Immature natural killer cell (primary cell): ENCODE results near the gene HMGB3. TPM values are rescaled to one million over a fixed set of nuclear protein-coding genes. Genes with fewer than 3 reads are reported as not detected.

Experiments used
- DNase-seq, 3 donors: peaks; one replicate each; pipeline ENCODE4 v3.0.0; 2022; ENCODE audit warnings: mixed read lengths in 1 of 3
- H3K27ac Mint-ChIP-seq, 6 donors: one replicate each; pipeline ENCODE4 v1.8.0; 2020; ENCODE audit warnings: mixed read lengths in 6 of 6, mild to moderate bottlenecking in 5 of 6, inconsistent platforms in 4 of 6, moderate library complexity in 3 of 6
- H3K27me3 Mint-ChIP-seq, 3 donors: one replicate each; pipeline ENCODE4 v1.8.0; 2020 to 2021; ENCODE audit warnings: low read depth in 3 of 3, mild to moderate bottlenecking in 3 of 3, mixed read lengths in 3 of 3, moderate library complexity in 3 of 3, inconsistent platforms in 1 of 3
- H3K36me3 Mint-ChIP-seq, 3 donors: one replicate each; pipeline ENCODE4 v1.8.0; 2020; ENCODE audit warnings: mixed read lengths in 3 of 3, inconsistent platforms in 2 of 3, mild to moderate bottlenecking in 2 of 3
- H3K4me1 Mint-ChIP-seq, 2 donors: one replicate each; pipeline ENCODE4 v1.8.0; 2020; ENCODE audit warnings: inconsistent platforms in 2 of 2, mild to moderate bottlenecking in 2 of 2, mixed read lengths in 2 of 2, moderate library complexity in 1 of 2
- H3K4me3 Mint-ChIP-seq, 5 donors: one replicate each; pipeline ENCODE4 v1.8.0; 2020; ENCODE audit warnings: mild to moderate bottlenecking in 5 of 5, mixed read lengths in 5 of 5, inconsistent platforms in 3 of 5, moderate library complexity in 3 of 5
- H3K9me3 Mint-ChIP-seq, 6 donors: one replicate each; pipeline ENCODE4 v1.8.0; 2020; ENCODE audit warnings: mild to moderate bottlenecking in 6 of 6, mixed read lengths in 6 of 6, inconsistent platforms in 4 of 6, moderate library complexity in 3 of 6
- polyA plus RNA-seq, 3 donors: library from polyadenylated mRNA; unstranded; fragments of 300-500 nt; fragmentation: Illumina TruSeq; gene quantifications; one replicate each; pipeline ENCODE4 v1.2.3, GENCODE V29; 2021

HMGB3 gene
- 1 to 10 TPM in 2 of 3 donors, under 1 TPM in 1; 0.52 to 2.2 (median 1.3) TPM for polyA plus RNA-seq

DNA sequence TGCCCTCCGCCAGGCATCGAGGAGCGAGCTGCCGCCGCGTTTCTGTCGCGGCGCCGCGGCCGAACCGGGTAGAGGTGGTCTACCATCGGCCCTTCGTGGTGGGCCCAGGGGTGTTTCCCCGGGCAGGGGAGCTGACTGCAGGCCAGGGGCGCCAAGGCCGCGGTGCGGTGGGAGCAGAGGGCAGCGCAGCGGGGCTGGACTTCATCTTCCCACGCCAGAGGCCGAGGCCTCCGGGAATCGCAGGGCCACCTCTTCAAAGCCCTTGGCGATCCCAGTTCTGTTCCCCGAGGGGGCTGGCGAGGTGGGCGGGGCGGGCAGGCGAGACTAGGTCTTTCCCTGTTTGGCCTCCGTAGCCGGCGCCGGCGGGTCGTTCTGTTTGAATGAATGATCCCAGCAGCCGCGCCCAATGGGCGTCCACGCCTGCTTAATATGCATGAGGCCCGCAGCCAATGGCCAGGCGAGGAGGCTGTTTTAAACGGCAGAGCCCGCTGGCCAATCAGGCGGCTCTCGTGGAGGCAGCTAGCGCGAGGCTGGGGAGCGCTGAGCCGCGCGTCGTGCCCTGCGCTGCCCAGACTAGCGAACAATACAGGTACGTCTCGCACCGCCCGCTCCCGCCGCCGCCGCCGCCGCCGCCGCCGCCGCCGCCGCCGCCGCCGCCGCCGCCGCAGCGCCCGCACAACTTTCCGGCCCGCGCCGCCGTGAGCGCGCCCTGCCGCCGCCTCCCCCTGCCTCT lies at the start of gene HMGB3:
Gene HMGB3, plus strand, starts transcription at position 548 of the 733 bp plus-strand sequence. CDS start 2,265 bp downstream, outside the sequence.
- Mint-ChIP-seq H3K27ac (no peak within 1 kb of the TSS), H3K36me3 (no peaks in the 10 kb centered on the region), H3K4me3 (peak within 1 kb of the TSS; percentile 62 to 78 (median 69)), H3K4me1 (peaks cover 7 to 8% of the 10 kb centered on the region in 2 donors), H3K27me3 (peaks cover 1 to 15% (median 3%) of the 10 kb centered on the region in 3 donors), H3K9me3 (peaks cover 0 to 2% (median 0%) of the 10 kb centered on the region in 6 donors)
- DNase-seq: peak; percentile 54 to 66 (median 57)

DNA sequence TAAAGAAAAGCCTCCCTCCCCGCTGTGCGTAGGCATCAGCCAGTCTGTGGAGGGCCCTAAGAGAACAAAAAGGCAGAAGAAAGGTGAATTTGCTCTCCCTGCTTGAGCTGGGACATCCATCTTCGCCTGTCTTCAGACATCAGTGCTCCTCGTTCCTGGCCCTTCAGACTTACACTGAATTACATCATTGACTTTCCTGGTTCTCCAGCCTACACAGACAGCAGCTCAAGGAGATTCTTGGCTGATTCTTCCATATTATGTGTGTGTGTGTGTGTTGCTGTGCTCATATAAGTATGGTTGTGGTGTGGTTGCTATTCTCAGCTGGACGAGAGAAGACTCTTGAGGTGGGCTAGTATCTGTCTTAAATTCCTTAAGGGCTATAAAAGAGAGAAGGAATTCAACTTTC lies 49.2 kb upstream of the HMGB3 start:
- DNase-seq: no peak
- H3K27me3 Mint-ChIP-seq: peaks cover 0 to 12% (median 6%) of the 10 kb centered on the region in 3 donors
- no peak overlapping the region for H3K4me3 Mint-ChIP-seq

DNA sequence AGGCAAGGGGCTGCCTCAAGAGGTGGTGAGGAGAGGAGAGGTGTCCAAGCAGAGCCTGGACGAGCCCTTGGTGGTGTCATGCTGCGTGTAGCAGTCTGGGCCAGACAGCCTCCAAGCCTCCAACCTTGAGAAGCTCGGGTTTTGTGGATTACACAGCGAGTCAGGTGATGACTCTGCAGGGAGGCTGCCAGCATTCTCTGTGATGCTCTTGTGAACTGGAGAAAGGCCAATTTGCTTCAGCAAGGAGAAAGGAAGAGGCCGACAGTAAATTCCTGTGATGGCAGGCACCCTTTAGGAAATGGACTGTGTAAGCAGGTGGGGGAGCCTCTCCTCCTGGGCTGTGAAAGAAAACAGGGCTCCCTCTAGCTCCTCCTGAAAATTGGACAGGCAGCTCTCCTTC lies 48.7 kb upstream of the HMGB3 start:
- Mint-ChIP-seq H3K36me3 (no peaks in the 10 kb centered on the region), H3K4me1 (no peaks in the 10 kb centered on the region), H3K27me3 (peaks cover 0 to 12% (median 6%) of the 10 kb centered on the region in 3 donors), H3K4me3 (no peak overlapping the region), H3K27ac (no peak overlapping the region), H3K9me3 (peaks cover 0 to 4% (median 0%) of the 10 kb centered on the region in 6 donors)
- DNase-seq: no peak

More for the DNA sequence above, 49.2 kb upstream of the HMGB3 start:
- peaks cover 0 to 4% (median 0%) of the 10 kb centered on the region in 6 donors for H3K9me3 Mint-ChIP-seq
- no peaks in the 10 kb centered on the region for H3K36me3 Mint-ChIP-seq
- H3K4me1 Mint-ChIP-seq: no peaks in the 10 kb centered on the region
- no peak overlapping the region for H3K27ac Mint-ChIP-seq

DNA sequence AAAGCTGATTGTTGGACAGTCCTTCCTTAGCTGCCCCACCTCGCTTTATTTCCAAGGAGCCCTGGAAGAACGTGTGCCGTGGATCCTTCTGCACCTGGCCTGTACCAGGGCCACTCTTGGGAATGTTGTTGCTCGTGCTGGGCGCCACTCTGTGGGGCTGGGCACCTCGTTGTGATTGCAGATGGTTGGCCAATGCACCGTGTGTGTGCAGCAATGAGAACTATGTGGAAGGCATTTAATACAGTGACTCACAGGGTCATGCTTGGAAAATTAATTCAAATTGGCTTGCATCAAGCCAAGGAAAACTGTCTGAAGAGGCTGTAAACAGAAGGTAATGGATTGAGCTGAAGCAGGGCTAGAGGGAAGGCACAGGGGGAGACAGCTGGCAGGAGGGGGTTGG lies 47.7 kb upstream of the HMGB3 start:
- H3K36me3 Mint-ChIP-seq: no peaks in the 10 kb centered on the region
- H3K4me3 Mint-ChIP-seq: no peak overlapping the region
- H3K4me1 Mint-ChIP-seq: no peaks in the 10 kb centered on the region
- H3K27me3 Mint-ChIP-seq: peaks cover 0 to 12% (median 6%) of the 10 kb centered on the region in 3 donors
- no peak for DNase-seq
- no peak overlapping the region for H3K27ac Mint-ChIP-seq
- H3K9me3 Mint-ChIP-seq: peaks cover 0 to 4% (median 0%) of the 10 kb centered on the region in 6 donors

DNA sequence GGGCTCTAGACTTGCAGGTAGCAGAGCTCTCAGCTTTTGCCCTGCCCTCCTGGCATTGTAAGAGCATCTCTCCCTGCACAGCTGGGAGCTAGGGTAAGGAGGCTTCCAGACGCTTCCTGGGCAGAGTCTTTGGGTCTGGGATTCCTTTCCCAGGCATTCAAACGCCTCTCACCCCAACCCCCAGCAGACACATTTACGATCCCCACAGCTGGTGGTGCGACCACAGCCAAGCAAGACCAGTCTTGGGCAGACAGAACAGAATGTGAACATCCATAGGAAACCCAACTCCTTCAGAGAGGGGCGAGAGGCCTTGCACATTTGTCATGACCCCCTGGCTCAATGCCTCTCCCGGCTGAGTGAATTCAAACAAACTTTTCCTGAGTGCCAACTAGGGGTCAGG lies 46.6 kb upstream of the HMGB3 start:
- Mint-ChIP-seq H3K9me3 (peaks cover 0 to 5% (median 0%) of the 10 kb centered on the region in 6 donors), H3K27ac (no peak overlapping the region), H3K36me3 (no peaks in the 10 kb centered on the region), H3K4me1 (no peaks in the 10 kb centered on the region), H3K27me3 (peaks cover 0 to 12% (median 10%) of the 10 kb centered on the region in 3 donors), H3K4me3 (no peak overlapping the region)
- DNase-seq: no peak

DNA sequence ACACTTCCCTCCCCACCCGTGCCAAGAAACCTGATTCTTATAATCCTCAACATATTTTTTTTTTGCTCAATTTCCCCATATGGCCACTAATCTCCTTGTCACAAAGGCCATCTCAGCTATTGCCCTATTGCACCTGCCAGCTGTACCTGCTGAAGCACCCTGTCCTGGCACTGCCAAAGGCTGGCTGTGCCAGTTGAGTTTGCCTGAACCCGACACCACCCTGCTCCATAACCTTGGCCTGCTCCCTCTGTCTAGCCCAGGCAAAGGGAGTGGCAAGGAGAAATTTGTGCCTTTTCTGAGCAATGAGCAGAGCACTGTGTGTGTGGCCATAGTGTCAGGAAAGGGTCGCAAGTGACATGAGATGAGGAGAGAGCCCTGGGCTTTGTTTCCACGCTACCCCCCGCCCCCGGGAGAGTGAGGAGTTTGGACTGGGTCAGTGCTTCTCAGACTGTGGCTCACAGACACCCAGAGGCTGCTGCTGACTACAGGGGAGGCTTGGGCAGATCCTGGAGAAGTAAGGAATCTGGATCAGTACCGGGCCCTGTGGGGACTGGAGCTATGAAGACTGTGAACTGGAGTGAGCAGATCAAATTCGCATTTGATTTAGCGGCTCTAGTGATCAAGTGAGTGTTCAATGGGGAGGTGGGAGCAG lies 42.2 kb upstream of the HMGB3 start:
- Mint-ChIP-seq H3K9me3 (peaks cover 0 to 5% (median 0%) of the 10 kb centered on the region in 6 donors), H3K4me1 (no peaks in the 10 kb centered on the region)

DNA sequence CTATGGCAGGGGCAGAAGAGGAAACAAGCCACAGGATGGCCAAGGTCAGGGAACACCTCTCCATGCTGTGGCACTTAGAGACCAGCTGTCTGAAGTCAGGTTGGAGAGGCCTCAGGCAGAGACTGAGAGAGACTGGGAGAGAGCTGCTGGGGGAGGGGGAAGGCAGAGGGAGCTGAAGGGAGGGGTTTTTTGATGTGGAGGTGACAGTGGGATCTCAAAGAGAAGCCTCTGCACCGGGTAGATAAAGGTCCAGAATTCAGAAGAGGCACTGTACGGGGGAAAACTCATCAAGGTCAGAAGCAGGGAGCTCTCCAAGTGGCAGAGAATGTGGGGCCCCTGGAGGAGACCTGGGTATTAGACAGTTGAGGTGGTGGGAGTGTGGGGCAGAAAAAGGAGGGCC lies 41.6 kb upstream of the HMGB3 start:
- H3K27me3 Mint-ChIP-seq: peaks cover 0 to 12% (median 10%) of the 10 kb centered on the region in 3 donors
- H3K9me3 Mint-ChIP-seq: peaks cover 0 to 5% (median 0%) of the 10 kb centered on the region in 6 donors
- no peak for DNase-seq
- H3K4me3 Mint-ChIP-seq: no peak overlapping the region
- no peak overlapping the region for H3K27ac Mint-ChIP-seq
- no peaks in the 10 kb centered on the region for H3K4me1 Mint-ChIP-seq
- no peaks in the 10 kb centered on the region for H3K36me3 Mint-ChIP-seq

More for the DNA sequence above, 42.2 kb upstream of the HMGB3 start:
- Mint-ChIP-seq H3K27ac (no peak overlapping the region), H3K27me3 (peaks cover 0 to 12% (median 10%) of the 10 kb centered on the region in 3 donors), H3K4me3 (no peak overlapping the region), H3K36me3 (no peaks in the 10 kb centered on the region)
- no peak for DNase-seq

DNA sequence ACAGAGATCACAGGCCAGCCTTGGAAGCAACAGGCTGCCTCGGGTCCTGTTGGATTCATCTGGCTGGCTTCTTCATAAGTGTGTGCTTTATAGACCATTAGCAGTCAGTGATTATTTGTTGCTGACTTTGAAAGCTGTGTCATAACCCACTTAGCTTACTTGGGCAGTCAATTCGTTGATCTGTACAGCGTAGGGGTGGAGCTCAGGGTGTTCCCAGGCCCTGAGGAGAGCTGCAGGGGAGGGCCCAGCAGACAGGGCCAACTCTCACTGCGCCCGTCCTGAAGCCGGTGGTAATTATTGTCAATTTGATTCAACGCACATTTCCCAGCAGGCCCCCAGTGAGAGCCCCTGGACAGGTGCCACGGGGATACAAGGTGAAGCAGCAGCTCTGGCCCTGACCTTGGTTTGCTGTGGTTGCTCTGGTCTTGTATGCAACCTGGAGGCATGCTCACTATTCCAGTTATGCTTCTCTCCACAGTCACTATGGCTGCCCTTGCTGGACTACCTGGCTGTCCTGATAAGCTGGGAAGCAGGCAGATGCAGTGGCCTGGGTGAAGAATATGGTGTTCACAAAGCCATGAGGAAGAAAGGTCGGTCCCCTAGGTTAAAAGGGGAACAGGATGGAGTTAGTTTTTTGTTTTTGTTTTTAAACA lies 40.1 kb upstream of the HMGB3 start:
- Mint-ChIP-seq H3K4me1 (no peaks in the 10 kb centered on the region), H3K27ac (no peak overlapping the region), H3K36me3 (no peaks in the 10 kb centered on the region), H3K4me3 (no peak overlapping the region), H3K27me3 (peaks cover 0 to 10% (median 7%) of the 10 kb centered on the region in 3 donors), H3K9me3 (peaks cover 0 to 4% (median 0%) of the 10 kb centered on the region in 6 donors)
- no peak for DNase-seq

DNA sequence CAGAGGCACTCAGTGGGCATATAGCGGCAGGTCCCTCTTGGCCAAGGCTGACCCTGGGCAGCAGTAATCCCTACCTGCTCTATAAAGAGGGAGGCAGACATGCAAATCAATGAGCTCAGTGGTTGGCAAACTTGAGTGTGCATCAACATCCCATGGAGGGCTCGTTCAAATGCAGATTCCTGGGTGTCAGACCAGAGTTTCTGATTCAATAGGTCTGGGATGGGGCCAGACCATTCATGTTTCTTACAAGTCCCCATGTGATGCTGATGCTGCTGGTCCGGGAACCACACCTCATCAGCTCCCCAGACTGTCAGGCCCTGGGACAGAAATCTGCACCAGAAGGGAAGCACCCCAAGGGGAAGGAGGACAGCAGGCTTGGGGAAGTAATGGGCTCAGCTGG lies 38.9 kb upstream of the HMGB3 start:
- no peak overlapping the region for H3K4me3 Mint-ChIP-seq
- H3K36me3 Mint-ChIP-seq: no peaks in the 10 kb centered on the region
- H3K4me1 Mint-ChIP-seq: no peaks in the 10 kb centered on the region
- peaks cover 0 to 1% (median 0%) of the 10 kb centered on the region in 6 donors for H3K9me3 Mint-ChIP-seq
- no peak overlapping the region for H3K27ac Mint-ChIP-seq
- H3K27me3 Mint-ChIP-seq: peaks cover 0 to 10% (median 6%) of the 10 kb centered on the region in 3 donors
- DNase-seq: no peak

DNA sequence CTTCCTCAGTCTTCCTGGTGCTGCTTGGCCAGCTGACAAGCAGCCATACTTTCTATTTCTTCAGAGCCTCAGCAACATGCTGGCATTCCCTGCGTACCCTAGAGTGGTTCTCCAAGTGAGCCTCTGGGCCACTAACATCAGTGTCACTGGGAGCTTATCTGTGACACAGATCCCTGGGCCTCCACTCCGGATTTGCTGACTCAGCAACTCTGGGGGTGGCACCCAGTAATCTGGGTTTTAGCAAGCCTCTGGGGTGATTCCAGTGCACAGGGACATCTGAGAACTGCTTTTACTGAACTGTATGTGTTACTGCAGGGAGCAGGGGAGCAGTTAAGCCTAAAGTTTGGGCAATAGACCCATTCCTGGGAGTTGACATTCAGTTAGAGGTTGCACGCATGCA lies 28.2 kb upstream of the HMGB3 start:
- Mint-ChIP-seq H3K27me3 (peaks cover 0 to 4% (median 3%) of the 10 kb centered on the region in 3 donors), H3K9me3 (peaks cover 0 to 2% (median 0%) of the 10 kb centered on the region in 6 donors), H3K4me1 (no peaks in the 10 kb centered on the region), H3K27ac (no peak overlapping the region), H3K4me3 (no peak overlapping the region), H3K36me3 (no peaks in the 10 kb centered on the region)
- no peak for DNase-seq

DNA sequence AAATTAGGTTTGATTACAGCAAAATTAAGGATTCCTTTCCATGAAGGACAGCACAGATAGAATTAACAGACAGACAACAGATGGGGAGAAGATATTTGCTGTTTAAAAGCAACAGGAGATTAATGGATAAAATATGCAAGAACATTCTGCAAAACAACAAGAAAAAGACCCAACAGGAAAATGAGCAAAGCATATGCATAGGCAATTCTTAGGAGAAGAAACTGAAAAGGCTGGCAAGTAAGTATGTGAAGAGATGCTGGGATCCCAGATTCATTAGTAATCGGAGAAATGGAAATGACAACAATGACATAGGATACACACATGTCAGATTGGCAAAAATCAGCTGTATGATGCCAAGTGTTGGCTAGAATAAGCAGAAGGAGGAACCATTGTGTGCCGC lies 27.5 kb upstream of the HMGB3 start:
- DNase-seq: no peak
- peaks cover 0 to 4% (median 3%) of the 10 kb centered on the region in 3 donors for H3K27me3 Mint-ChIP-seq
- H3K4me1 Mint-ChIP-seq: no peaks in the 10 kb centered on the region

DNA sequence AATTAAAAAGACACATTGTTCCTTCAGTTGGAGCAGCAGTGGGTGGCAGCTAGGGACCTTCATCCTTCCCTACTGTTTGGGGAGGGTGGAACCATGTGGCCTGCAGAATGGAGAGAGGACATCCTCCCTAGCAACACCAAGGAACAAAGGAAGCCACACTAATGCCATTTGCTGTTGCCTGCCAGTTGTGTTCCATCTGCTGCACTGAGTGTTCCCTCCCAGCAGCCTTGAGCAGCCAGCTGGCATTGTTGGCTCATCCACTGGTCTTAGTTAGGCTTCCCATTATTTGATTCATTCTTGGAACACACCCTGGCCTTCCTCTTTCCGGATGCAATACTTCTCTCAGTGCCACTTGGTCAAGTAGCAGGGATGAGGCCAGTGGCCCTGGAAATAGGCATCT lies 25.0 kb upstream of the HMGB3 start:
- no peaks in the 10 kb centered on the region for H3K4me1 Mint-ChIP-seq
- no peak overlapping the region for H3K4me3 Mint-ChIP-seq
- H3K27me3 Mint-ChIP-seq: peaks cover 0 to 1% (median 0%) of the 10 kb centered on the region in 3 donors
- no peak for DNase-seq
- H3K9me3 Mint-ChIP-seq: peaks cover 0 to 2% (median 0%) of the 10 kb centered on the region in 6 donors
- no peak overlapping the region for H3K27ac Mint-ChIP-seq
- no peaks in the 10 kb centered on the region for H3K36me3 Mint-ChIP-seq

More for the DNA sequence above, 27.5 kb upstream of the HMGB3 start:
- H3K9me3 Mint-ChIP-seq: peaks cover 0 to 2% (median 0%) of the 10 kb centered on the region in 6 donors
- H3K27ac Mint-ChIP-seq: no peak overlapping the region
- no peaks in the 10 kb centered on the region for H3K36me3 Mint-ChIP-seq
- no peak overlapping the region for H3K4me3 Mint-ChIP-seq

DNA sequence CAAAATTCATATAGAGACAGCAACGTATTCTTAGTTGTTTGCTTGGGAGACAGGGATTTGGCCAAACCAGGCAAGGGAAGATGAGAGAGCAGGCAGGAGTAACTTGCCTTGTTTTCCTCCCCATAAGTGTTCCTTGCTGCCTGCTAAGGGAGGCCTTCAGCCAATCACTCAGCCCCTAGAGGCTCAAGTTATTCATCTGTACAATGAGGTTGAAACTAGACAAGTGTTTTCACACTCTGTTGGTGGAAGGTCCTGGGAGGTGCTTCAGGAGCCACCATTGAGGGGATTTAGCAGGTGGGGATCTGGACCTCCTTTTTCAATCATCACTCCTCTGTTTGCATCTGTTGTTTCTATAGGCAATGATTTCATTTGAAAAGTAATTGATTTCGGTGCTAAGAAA lies 23.6 kb upstream of the HMGB3 start:
- no peaks in the 10 kb centered on the region for H3K4me1 Mint-ChIP-seq
- no peaks in the 10 kb centered on the region for H3K36me3 Mint-ChIP-seq
- peaks cover 0 to 1% (median 0%) of the 10 kb centered on the region in 3 donors for H3K27me3 Mint-ChIP-seq
- no peak overlapping the region for H3K4me3 Mint-ChIP-seq
- no peak for DNase-seq
- H3K27ac Mint-ChIP-seq: no peak overlapping the region
- H3K9me3 Mint-ChIP-seq: peaks cover 0 to 2% (median 0%) of the 10 kb centered on the region in 6 donors

DNA sequence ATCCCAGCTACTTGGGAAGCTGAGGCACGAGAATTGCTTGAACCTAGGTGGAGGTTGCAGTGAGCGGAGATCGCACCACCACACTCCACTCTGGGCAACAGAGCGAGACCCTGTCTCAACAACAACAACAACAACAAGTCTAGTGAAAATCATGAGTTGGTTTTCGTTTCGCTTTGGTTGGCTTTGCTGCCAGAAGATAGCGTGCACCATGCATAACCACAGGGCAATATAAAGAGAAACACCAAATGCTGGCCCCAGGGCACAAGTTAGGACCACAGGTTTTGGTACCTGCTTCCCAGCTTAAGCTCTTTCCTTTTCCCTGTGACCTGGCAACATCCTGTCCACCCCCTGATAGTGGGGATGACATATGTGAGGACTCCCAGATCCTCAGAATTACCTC lies 21.5 kb upstream of the HMGB3 start:
- Mint-ChIP-seq H3K27me3 (peaks cover 1 to 7% (median 3%) of the 10 kb centered on the region in 3 donors), H3K36me3 (no peaks in the 10 kb centered on the region), H3K4me3 (no peak overlapping the region), H3K9me3 (no peaks in the 10 kb centered on the region), H3K27ac (no peak overlapping the region), H3K4me1 (no peaks in the 10 kb centered on the region)
- DNase-seq: no peak
